Muscle of arm (tissue), 12 donors: ENCODE results near the gene NR2C2. TPM values are rescaled to one million over a fixed set of nuclear protein-coding genes. Genes with fewer than 3 reads are reported as not detected.
A peak's percentile ranks its signal among the peaks of the same experiment; 100 is the strongest.

Experiments used
- DNase-seq: peaks from one replicate; pipeline ENCODE4 v3.0.0-alpha.2; 2013
- polyA plus RNA-seq, 12 donors: library from polyadenylated mRNA; unstranded; fragments of 120-200 nt; gene quantifications; one replicate each; pipeline ENCODE4 v1.2.1, GENCODE V29; 2013; ENCODE audit not compliant: insufficient read length in 12 of 12

NR2C2 gene
- polyA plus RNA-seq, 12 donors, result 29.1 to 53.6 (median 40.0) TPM; not detected in 1

DNA sequence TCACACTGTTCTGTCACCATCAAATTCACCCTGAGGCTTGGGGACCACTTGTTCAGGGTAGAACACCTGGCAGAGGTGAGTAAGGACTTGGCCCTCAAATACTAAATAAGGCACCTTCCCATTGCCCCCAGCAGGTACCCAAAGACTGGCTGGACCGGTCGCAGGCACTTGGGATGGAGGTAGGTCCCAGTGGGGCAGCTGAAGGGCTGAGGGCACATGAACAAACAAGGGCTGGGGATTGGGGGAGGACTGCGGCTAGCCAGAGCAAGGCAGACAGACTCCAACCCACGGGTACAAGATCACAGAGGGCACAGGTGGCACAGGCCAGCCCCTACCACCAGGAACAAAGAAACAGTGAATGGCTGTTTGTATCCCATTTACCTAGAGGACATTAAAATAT is 115.9 kb downstream of the NR2C2 start:
- no peak for DNase-seq

DNA sequence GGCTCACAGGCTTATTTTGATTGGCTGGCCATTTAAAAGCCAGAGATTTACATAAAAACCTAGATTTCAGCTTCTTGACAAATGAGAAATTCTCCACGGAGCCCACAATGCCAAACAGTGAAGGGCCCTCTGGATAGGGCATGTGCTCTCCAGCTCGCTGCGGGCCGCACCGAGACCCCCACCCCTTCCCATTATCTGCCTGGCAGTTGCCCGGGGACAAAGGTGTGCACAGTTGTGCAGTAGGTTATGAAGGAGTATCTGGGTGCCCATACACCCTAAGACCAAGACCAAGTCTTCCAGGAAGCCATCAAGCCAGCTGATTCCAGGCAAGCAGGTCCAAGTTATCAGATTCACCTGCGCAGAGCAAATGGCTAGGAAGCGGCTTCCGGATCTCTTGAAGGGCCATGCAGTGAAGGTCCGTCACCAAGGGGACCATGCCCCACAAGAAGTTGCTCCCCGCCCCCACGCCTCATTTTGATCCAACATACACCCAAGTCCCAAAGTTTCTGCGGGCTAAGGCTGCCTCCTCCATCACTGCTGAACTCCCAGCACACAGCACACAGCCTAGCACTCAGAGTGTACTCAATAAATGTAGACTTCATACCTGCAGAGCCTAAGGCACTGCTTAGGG is 116.4 kb downstream of the NR2C2 start:
- DNase-seq, result no peak

DNA sequence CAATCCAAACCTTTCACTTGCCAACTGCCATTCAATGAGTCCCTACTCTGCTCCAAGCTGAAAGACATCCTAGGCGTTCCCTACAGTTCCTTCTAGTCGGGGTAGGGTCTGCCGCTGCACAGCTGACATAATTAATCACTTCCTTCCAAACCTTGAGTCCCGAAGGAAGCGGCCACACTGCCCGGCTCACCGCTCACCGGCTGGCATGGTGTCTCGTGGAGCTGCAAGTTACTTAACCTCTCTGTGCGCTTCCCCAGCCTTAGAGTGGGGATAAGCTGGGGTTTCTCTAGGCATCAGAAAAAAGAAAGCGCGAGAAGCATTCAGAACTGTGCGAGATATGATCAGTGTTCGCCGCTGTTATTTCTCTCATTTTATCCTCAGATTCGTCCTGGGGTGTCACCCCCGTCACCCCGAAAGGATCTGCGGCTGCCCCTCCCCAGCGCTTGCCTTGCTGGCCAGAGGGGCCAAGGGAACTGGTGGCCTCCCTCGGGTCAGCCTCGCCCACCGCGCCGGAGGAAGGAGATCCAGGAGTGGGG is 117.0 kb downstream of the NR2C2 start:
- no peak for DNase-seq

DNA sequence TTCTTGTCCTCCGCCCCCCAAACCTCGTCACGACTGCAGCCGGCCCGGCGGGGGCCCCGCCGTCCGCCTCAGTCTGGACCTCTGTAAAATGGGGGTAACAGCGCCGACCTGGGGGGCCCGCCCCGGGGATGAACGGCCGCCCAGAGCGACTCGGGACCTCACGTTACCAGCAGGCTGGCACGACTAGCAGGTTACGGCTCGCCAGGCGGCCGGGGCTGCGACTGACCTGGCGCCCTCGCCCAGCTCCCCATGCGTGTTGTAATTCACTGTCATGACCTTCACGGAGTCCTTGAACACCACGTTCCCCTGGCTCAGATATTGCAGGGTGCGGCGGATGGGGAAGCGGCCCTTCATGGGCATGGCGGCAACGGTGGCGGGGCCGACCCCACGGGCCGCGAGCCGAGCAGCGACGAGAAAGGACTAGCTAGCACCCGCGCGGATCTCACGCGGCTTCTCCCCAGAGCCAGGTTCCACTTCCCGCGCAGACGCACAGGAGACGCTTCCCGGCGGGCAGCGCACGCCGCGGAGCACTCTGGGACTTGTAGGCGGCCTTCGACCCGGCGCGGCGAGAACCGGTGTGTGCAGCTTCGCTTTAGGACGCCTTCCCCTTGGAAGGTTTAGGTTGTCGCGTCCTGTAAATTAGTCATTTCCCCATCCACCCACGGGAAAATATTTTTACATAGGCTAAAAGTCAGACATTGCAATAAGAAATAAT is 117.6 kb downstream of the NR2C2 start, which contains the start of gene MRPS25:
Gene MRPS25 (minus strand): TSS at position 481 of the 715 bp plus-strand sequence. CDS start 121 bp downstream, at position 360.
- DNase-seq, result peak; percentile 90

DNA sequence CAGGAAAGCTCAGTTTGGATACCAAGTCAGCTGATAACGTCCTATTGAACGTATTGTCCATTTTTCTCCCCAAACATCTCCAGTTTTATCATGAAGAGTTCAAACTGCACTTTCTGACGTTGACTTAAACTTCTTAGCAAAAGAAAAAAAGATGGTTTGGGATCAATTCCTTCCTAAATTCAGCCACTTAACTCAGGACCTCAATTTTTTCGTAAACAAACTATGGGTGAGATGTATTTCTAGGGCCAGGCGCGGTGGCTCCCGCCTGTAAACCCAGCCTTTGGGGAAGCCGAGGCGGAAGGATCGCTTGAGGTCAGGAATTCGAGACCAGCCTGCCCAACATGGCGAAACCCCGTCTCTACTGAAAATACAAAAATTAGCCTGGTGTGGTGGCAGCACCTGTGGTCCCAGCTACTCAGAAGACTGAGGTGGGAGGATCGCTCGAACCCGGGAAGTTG is 118.2 kb downstream of the NR2C2 start:
- no peak for DNase-seq

DNA sequence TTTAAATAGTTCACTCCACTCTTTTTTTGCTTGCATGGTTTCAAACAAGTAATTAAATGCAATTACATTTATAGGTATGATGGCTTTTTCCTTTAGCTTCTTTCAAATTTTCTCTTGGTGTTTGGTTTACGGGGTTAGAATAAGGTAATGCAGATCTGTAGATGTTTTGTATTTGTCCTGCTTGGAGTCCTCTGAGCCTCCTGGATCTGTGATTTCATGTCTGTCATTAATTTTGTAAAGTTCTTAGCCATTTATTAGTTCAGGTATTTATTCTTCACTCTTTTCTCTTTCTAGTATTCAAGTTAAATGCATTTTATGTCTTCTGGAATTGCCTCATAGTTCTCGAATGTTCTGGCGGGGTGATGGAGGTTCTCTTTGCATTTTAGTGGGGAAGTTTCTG is 119.1 kb downstream of the NR2C2 start:
- DNase-seq, result no peak

DNA sequence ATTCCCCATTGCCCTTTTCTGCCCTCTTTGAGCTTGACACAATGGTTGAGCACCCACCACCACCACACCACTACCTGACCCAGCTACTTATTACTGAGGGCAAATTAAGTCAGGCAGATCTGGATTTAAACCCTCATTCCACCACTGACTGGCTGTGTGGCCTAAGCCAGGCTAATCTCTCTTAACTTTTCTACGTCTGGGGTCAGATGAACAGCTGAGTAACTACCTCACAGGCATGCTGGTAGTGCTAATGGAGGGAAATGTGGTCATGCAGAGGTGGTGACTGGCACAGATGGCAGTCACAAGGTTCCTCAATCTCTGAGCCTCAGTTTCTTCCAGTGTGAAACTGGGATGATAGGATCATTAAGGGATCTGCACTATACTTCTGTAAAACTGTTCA is 122.1 kb downstream of the NR2C2 start:
- DNase-seq, result no peak

DNA sequence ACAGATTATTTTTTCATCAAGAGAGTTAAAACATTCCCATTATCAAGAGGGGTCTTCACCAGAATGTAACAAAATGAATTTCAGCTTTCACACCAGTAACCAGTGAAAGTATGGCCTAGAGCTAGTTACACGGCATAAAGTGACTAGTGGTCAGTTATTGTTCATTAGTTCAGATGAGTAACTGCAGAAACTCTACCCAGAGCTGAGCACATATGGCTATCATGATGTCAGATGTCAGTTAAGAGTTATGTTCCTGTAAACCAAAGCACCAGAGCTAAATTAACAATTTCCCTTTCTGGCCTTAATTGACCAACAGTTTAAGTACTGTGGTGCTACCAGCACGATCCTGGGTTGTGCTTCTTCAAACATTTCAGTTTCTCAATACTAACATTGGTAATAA is 124.3 kb downstream of the NR2C2 start:
- DNase-seq, result no peak

DNA sequence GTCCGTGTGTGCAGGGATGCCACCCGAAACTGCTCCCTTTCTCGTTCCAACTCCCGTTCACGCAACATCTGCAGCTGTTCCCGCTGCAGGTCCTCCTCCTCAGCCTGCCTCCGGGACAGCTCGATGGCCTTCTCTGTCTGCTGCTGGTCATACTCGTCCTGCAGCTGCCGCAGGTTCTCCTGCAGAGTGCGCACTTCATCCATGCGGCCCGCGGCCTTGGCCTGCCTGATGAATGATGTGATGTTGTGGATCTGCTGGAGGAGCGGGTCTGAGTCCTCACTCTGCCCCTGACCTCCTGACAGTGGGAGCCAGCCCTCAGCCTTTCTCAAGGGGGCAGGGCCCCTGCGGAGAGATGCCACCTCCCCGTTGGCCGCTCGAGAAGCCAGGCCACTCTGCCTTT is 127.1 kb downstream of the NR2C2 start:
- no peak for DNase-seq

DNA sequence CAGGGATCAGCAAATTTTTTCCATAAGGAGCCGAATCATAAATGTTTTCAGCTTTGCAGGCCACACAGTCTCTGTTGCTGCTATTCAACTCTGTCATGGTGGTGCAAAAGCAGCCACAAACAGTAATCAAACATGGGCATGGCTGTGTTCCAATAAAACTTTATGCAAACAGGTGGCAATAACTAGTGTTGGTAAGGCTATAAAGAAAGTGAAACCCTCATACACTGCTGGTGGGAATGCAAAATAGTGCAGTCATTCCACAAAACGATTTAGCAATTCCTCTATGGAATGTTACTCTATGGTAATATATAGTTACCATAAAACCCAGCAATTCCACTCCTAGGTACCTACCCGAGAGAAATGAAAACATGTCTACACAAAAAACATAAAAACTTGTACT is 131.7 kb downstream of the NR2C2 start:
- DNase-seq, result no peak

DNA sequence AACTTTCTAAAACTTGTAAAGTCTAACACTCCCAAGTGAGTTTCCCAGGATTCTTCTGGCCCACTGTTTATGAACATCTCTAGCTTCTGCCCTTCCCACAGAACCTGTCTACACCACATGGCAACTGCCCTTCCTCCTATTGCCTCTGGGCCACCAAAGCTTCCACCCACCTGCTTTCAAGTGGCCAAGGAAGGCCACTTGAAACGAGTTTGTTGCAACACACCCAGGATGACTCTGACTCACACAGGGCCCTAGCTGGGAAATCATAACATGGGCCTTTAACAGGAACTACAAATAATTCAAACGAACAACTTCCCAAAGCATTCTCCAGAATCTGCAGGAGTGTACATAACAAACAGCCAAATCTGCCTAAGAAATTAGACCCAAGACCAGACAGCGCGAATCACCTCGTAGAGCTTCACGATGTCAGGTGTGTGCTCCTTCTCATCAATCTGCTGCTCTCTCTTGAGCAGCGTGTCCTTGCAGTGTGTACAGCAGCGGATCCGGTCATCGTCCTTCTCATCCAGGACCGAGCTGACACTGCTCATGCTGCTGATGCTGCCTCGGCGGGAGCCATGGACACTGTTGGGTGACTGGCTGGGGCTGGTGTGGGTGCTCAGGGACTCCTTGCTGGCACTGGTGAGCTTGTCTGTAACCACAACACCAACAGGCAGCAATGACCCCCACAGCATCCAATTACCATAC is 134.7 kb downstream of the NR2C2 start:
- DNase-seq, result no peak

DNA sequence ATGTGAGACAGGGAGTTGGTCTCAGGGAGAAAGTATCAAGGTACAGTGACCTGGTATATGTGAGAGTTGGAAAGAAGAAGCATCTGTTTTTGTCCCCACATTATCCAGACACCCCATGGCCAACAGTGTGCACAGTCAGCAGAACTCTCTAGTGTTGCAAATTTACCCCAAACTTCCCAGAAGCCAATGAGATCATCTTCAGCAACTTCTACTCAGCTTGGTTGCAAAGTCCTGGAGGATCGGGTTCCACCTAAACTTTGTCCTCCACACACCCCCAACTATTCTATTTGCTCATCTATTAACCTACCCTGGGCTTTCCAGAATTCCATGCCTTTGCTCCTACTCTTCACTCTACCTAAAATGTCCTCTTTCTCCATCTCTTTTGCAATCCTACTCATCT is 135.9 kb downstream of the NR2C2 start:
- DNase-seq, result no peak

DNA sequence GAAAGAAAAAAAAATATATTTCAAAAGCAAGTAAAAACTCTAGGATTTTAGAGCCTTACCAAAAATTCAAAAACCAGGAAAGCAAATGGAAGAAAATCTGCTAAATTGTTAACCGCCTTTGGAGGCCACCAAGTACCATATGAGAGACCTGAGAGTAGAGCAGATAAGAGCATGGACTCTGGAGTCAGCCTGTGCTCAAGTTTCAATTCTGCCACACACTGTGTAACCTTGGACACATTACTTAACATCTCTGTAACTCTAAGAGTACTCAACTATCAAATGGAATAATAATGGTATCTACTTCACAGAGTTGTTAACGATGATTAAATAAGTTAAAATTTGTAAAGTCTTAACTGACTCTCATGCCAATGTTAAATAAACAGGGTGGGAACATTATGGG is 138.9 kb downstream of the NR2C2 start:
- no peak for DNase-seq

DNA sequence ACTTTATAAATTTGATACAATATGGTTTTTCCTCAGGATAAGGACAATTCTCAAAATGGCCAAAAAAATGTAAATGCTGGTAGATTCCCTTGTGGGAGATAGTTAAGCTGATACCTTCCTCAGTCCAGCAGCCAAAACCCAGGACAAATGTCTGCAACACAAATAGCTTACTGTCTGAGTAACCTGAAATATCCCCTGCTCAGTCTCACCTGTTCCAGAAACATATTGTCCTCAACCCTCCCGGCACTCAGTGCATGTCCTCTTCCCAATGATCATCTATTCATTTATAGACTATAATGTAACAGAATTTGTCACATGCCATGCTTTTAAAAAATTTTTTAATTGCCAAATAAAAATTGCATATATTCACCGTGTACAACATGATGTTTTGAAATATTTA is 139.3 kb downstream of the NR2C2 start:
- no peak for DNase-seq

DNA sequence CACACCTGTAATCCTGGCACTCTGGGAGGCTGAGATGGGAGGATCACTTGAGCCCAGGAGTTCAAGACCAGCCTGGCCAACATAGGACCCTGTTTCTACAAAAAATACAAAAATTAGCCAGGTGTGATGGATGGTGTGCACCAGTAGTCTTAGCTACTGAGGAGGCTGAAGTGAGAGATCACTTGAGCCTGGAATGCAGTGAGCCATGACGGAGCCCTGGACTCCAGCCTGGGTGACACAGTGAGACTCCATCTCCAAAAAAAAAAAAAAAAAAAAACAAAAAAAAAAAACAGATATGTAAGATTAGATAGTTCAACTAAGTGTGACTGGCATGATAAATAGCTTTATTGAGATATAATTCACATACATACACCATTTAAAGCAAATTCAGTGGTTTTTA is 141.8 kb downstream of the NR2C2 start:
- no peak for DNase-seq

DNA sequence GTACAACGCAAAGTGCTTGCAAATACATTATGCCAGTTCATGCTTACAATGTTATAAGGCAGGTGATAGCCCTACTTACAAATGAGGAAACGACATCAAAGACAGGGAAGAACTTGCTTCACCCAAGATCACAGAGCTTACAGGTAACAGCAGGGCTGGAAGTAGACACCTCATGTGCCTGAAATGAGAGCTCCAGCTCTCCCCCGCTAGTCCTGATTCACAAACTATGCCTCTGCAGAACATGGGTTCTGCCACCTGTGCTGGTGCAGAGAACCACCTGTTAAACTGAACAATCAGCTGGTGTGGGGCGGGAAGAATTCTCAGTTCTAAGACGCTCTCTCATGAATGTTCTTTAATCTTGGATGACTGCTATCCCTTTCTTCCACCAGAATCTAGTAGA is 144.2 kb downstream of the NR2C2 start:
- no peak for DNase-seq

DNA sequence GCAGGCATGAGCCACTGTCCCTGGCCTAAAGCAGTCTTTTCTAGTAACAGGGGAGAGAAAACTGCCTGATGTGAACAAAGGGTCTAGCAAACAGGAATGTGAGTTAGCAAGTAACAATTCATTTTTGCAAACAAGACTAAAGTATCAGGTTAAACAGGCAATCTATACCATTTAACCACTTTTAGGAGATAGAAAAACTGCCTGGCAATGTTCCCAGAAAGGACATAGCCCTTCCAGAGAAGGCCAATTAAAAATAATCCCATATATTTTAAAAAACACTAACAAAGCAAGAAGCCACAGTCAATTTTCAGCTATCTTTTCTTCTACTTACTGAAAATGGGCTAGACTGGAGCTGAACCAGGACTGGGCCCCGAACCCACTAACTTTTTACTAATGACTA is 145.3 kb downstream of the NR2C2 start:
- DNase-seq, result no peak

DNA sequence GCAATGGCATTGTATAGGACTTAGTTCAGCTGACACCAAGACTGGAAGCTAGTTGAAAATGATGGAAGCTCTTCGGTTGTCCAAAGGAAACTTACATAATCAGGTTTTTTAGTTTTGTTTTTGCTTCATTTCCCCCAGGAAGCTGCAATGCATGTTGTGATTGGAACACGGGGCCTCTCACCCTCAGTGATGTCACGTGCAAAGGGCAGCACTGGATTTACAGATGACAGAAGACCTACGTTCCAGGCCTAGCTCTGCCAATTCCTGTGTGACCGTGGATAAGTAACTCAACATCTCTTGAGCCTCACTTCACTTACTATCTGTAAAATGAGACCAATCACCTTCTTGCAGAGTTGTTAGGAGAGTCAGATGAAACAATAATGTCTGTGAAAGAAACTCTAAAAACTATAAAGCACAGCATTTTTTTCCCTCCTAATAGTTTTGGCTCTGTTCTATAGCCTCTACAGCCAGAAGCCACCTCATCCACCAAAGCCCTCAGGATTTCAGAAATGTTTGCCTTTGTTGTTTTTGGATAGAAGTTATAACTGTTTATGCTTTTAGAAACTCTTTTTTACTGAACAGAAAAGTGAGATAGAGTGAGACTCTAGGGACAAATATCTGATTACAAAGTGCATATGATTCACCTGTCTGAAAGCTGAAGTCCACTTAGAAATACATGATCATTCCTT is 146.9 kb downstream of the NR2C2 start:
- no peak for DNase-seq

DNA sequence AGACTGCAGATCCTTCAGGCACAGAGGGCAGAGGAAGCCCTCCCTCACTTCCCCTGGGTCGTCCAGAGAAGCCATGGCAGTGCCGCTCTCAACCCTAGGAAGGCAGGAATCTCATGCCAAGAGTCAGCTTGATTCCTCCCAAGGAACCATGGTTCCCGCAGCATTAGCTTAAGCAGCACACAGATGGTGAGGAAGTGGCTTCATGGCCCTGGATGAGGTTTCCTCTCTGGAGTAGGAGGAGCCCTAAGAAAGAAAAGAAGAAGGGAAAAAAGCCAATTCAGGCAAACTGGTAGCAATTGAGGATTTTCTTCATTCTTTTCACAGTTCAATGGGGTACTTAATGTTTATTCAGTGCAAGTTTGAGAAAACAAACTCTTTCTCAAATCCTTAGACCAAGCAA is 148.7 kb downstream of the NR2C2 start:
- no peak for DNase-seq

DNA sequence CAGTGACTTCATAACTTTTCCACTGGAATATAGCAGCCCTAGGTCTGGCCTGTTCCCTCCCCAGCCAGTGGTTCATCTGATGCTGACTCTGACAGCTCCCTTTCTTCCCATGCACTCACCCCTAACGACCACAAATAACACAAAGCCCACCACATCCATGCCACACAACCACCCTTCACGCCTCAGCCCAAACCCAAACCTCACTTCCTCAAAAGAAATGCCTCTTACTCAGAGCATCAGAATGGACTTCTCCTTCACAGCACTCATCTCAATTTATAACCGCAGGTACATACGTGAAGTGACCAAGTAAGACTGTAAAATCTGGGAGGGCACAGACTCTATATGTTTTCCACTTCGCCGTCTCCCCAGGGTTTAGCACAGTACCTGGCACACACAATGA is 150.5 kb downstream of the NR2C2 start:
- no peak for DNase-seq
